GM18870 (cell line): ENCODE data around the gene ZNF185.

ENCODE experiments used
- ATAC-seq: cut with Tn5 transposase; IDR thresholded peaks from one replicate; pipeline ENCODE4 v1.9.1; 2021; ENCODE audit warnings: moderate library complexity; ENCODE audit not compliant: unreplicated experiment

The ZNF185 gene

GRCh38 chrX:152897222-152898131 is at the start of gene ZNF185:
ZNF185 (plus strand) TSS chrX:152898067; CDS start chrX:152914490, 16,423 bp downstream.
- no peak for ATAC-seq

DNA sequence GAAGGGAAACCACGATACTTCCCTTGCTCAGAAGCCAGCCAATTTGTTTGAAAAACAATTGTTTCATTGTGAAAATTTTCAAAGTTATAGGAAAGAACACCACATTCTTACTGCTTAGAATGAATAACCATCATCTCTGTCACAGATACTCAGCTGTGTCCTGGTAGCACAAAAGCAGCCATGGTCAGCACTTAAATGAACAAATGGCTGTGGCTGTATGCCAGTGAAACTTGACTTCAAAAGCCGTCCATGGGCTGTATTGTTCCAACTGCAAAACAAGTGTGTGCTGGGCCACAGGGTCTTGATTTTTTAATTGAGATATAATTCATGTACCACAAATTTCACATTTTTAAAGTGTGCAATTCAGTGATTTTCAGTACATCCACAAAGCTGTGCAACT is 47.4 kb upstream of the ZNF185 start:
- ATAC-seq, result no peak

GRCh38 chrX:152853986-152854385 is 43.9 kb upstream of the ZNF185 start:
- no peak for ATAC-seq

- ATAC-seq, result no peak
These were observed 36.8 kb upstream of the ZNF185 start for GRCh38 chrX:152861116-152861515.

DNA sequence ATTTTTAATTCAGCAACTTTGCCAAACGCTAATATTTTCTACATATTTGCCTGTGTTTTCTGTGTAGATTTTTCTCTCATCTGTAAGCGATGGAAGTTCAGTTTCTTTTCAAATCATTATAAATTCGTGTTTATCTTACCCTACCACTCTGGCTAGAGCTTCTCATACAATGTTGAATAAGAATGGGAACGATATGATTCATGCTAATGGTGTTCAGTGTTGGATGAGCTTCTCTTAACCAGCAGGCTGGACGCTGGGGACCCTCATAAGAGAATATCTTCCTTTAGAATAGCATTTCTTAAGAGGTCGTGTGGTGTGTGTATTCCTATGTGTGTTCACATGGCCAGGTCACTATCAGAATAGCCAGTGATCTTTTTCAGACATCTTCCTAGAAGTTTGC is 36.0 kb upstream of the ZNF185 start:
- ATAC-seq, result no peak

DNA sequence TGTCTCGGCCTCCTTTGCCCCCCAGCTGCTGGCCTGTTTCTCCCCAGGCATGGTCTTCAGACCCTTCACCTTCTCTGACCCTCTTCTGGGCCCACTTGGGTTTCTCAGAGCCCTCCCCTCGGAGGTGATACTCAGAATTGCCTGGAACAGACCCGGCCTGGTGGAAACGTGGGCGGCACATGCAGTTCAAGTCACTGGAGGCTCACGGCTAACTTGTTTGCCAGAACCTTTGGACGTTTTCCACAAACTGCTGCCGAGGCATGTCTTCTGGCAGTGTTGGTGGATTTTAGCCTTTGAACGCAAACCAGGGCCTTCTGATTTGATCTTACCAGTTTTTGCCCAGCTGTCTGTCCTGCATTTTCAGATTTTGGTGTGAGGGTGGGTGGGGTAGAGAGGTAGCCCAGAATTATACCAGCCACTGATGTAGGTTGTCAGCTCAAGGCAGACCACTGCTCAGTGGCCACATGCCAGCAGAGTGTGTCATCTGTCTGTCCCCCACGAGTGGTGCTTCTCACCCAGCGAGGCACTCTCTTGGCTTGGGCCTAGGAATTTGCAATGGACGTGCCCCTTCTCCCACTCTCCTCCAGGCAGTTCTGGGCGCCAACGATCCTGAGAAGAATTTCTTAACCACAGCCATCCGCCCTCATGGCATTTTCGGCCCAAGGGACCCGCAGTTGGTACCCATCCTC is 32.5 kb upstream of the ZNF185 start:
- ATAC-seq, result no peak

- ATAC-seq, result no peak
These were observed 31.5 kb upstream of the ZNF185 start for GRCh38 chrX:152866386-152866785.

- ATAC-seq, result no peak
These were observed 27.9 kb upstream of the ZNF185 start for GRCh38 chrX:152869972-152870371.

GRCh38 chrX:152871260-152871659 is 26.6 kb upstream of the ZNF185 start:
- no peak for ATAC-seq

DNA sequence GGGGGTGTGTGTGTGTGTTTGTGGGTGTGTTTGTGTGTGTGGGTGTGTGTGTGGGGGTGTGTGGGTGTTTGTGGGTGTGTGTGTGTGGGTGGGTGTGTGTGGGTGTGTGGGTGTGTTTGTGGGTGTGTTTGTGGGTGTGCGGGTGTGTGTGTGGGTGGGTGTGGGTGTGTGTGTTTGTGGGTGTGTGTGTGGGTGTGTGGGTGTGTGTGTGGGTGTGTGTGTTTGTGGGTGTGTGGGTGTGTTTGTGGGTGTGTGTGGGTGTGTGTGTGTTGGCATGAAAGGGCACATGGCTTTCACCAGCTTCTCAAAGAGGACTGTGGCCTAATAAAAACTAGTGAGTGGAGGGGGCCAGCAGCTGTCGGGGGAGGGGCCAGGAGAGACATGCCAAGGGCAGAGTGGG is 25.3 kb upstream of the ZNF185 start:
- ATAC-seq, result no peak

DNA sequence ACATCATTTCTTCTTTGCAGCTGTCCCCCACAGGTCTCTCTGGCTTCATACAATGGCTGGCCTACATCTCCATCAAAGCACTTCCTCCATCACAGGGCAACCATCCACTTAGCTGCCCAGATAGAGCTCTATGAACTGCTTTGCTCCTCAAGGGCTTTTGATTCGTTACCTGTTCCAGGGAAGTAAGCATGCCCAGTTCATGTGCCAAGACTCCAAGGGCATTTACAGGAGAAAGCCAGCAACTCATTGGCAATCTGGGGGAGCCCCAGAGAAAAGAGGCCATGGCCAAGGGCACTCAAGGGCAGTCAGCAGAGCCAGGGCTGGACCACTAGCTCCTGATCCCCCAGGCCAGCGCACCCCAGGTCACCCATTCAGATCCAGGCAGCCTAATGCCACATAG is 24.5 kb upstream of the ZNF185 start:
- ATAC-seq, result no peak

- ATAC-seq, result no peak
These were observed 20.7 kb upstream of the ZNF185 start for GRCh38 chrX:152876931-152877840.

GRCh38 chrX:152878976-152879755 is 18.7 kb upstream of the ZNF185 start:
- ATAC-seq, result no peak

DNA sequence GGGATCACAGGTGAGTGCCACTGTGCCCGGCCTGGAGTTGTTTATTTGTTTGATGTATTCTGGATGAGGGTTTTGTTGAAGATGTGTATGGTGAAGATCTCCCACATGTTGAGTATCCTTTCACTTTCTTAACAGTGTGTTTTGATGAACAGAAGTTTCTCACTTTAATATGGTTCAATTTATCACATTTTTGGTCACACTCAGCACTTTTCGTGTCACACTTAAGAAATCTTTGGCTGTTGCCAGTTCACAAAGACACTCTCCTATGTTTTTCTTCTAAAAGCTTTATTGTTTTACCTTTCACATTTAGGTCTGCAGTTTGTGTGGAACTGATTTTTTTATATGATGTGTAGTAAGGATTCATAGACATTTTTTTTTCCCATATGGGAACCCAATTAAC is 16.6 kb upstream of the ZNF185 start:
- ATAC-seq, result no peak

DNA sequence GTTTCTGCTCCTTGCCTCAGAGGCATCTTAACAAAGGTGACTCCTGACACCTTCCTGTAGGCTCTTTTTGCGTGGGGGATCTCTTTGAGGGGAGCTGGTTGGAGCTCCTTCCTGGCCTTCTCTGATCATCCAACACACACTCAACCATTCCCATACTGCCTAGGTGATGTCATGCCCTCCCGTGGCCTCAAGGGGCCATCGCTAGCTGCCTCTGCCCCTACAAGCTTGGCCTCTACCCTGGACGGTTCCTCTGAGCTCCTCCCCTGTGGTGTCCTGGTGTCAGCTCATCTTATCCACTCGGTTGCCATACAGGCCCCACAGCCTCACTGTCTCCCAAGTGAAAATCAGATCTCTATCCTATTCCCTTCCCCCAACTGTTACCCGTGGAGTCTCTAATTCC is 13.7 kb upstream of the ZNF185 start:
- ATAC-seq, result no peak

DNA sequence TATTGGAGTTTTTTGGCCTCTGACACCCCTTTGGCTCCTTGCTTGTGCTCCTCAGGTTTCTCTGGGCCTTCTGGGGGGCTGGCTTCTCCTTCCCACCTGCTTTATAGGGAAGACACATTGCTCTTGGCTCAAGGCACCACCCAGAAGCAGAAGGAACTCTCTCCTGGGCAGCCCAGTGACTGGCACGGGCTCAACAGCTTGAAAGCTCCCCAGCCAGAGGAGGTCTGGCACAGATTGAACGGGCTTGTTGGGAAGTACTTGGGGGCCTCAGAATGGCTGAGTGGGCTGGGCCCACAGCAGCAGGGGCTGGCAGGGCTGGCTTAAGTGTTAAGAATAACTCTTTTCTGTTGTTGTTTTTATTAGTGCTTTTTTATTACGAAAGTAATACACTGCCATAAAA is 11.2 kb upstream of the ZNF185 start:
- no peak for ATAC-seq

DNA sequence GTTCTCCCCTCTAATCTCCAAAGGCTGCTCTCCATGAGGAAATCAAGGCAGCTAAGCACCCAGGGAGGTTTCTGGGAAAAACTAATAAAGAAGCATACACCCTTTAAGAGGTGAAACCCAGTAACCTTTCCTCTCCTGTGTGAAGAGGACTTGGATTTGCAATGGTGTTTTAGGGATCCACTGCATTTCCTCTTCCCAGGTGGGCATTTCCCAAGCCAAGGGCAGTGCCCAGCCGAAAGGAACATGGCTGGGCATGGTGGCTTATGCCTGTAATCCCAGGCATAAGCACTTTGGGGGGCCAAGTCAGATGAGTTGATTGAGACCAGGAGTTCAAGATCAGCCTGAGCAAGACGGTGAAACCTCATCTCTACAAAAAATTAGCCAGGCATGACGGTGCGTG is 5.4 kb upstream of the ZNF185 start:
- ATAC-seq, result no peak

GRCh38 chrX:152892999-152893891 is 4.6 kb upstream of the ZNF185 start:
- no peak for ATAC-seq

- no peak for ATAC-seq
These were observed 3.8 kb upstream of the ZNF185 start for GRCh38 chrX:152893980-152894610.
